Measurements from ENCODE around the gene HSPA9. TPM values are rescaled to one million over a fixed set of nuclear protein-coding genes. Genes with fewer than 3 reads are reported as not detected.

HSPA9 gene
- total and polyA plus RNA-seq, 10 of the 15 experiments (the other 5 are each of a cell fraction or from before 2014, with no cell fraction given), result 145 to 455 (median 343) TPM

DNA sequence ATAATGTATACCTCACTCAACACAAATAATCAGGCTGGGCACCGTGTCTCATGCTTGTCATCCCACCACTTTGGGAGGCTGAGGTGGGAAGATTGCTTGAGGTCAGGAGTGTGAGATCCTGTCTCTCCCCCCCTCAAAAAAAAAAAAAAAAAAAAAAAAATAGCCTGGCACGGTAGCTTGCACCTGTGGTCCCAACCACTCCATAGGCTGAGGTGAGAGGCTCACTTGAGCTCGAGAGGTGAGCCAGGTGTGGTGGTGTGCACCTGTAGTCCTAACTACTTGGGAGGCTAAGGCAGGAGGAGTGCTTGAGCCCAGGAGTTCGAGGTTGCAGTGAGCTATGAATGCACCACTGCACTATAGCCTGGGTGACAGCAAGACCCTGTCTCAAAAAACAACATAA, 22.5 kb downstream of the HSPA9 start:
- no peak for DNase-seq (ENCODE audit: low read depth, low spot score)
- ChIA-PET CTCF (interaction anchor here (0.9 kb wide), 1 partner anchor 9 kb away, joined by 4 read pairs; no protein-coding TSS in a partner anchor), POLR2A (interaction anchor here (0.6 kb wide), 2 partner anchors 772 to 787 kb away, joined by 3 to 4 read pairs; no protein-coding TSS in a partner anchor), SMC1A (ENCODE audit: uncharacterized antibody, unreplicated experiment) (no interaction called here), RAD21 (ENCODE audit: unreplicated experiment) (interaction anchor here (0.6 kb wide), 1 partner anchor 60 kb away, joined by 3 read pairs; no protein-coding TSS in a partner anchor)
- no peak for ATAC-seq
- no peak overlapping the region for H3K4me2 ChIP-seq (ENCODE audit: control insufficient read depth, insufficient read depth)
- no peak overlapping the region for H3K27ac ChIP-seq (ENCODE audit: control insufficient read depth, insufficient read depth)
- H3K4me1 ChIP-seq (ENCODE audit: control insufficient read depth, insufficient read depth, low read length), result no peaks in the 10 kb centered on the region
- in situ Hi-C loops (cut with MboI) (no loop called here), intact Hi-C loops (cut with micrococcal nuclease; ENCODE audit: unreplicated experiment) (no loop called here)
- H3K9me3 ChIP-seq (replicated peaks; ENCODE audit: control insufficient read depth, insufficient read depth, low read length), result no peaks in the 10 kb centered on the region
- no peaks in the 10 kb centered on the region for H3K27me3 ChIP-seq (replicated peaks in 1 of 2; ENCODE audit: control insufficient read depth in 2 of 2, insufficient read depth in 2 of 2, low read length in 1 of 2)
- BruUV-seq (replicated peaks), result no TSS peak
- peaks cover 6 to 27% of the 10 kb centered on the region in 2 experiments for H3K36me3 ChIP-seq (ENCODE audit: control insufficient read depth in 2 of 2, insufficient read depth in 2 of 2, low read length in 1 of 2)
- TF ChIP-seq HDAC2 (IDR thresholded peaks at IDR 0.05), result no peak
- TF ChIP-seq POLR2A (IDR thresholded peaks at IDR 0.05; ENCODE audit: low read depth, low read length), result 0 out of 2 replicates have a peak, but pooled peaks have one; percentile 25
- WGBS (ENCODE audit: insufficient coverage, insufficient replicate concordance, low lambda C conversion rate, missing lambda C conversion rate), result 84% methylated on average over 4 of the region's 4 CpGs
- no peak overlapping the region for H3K4me3 ChIP-seq
- peaks cover 7% of the 10 kb centered on the region for H3K79me2 ChIP-seq (ENCODE audit: control insufficient read depth, insufficient read depth, low read length)
- peak; percentile 35 for FAIRE-seq
- no peak overlapping the region for H2AFZ ChIP-seq (ENCODE audit: control insufficient read depth, low read depth, low read length)
- no peaks in the 10 kb centered on the region for H4K20me1 ChIP-seq (ENCODE audit: control insufficient read depth, insufficient read depth)
- H3K9ac ChIP-seq (ENCODE audit: control insufficient read depth, insufficient read depth, low read length), result no peak overlapping the region

DNA sequence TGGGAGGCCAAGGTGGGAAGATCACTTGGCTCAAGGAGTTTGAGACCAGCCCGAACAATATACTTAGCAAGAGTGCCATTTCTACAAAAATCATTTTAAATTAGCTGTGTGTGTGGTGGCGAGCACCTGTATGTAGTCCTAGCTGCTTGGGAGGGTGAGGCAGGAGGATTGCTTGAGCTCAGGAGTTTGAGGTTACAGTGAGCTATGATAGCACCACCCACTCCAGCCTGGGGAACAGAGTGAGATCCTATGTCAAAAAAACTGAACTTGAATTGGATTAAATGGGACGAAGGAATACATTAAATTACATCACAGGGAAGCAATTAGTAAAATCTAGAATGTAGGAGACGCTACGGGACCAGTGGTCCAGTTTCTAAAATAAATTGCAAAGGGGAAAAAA, 25.8 kb downstream of the HSPA9 start:
- SMC1A ChIA-PET (ENCODE audit: uncharacterized antibody, unreplicated experiment), result interaction anchor here (1.1 kb wide), 1 partner anchor 17 kb away, joined by 3 read pairs; no protein-coding TSS in a partner anchor
- WGBS (ENCODE audit: insufficient coverage, insufficient replicate concordance, low lambda C conversion rate, missing lambda C conversion rate), result 97% methylated on average over 5 of the region's 5 CpGs
- no peaks in the 10 kb centered on the region for H4K20me1 ChIP-seq (ENCODE audit: control insufficient read depth, insufficient read depth)
- no peak overlapping the region for H3K9ac ChIP-seq (ENCODE audit: control insufficient read depth, insufficient read depth, low read length)
- in situ Hi-C loops (cut with MboI), result no loop called here
- H3K4me3 ChIP-seq, result no peak overlapping the region
- H2AFZ ChIP-seq (ENCODE audit: control insufficient read depth, low read depth, low read length), result no peak overlapping the region
- H3K9me3 ChIP-seq (replicated peaks; ENCODE audit: control insufficient read depth, insufficient read depth, low read length), result no peaks in the 10 kb centered on the region
- no peak overlapping the region for H3K4me2 ChIP-seq (ENCODE audit: control insufficient read depth, insufficient read depth)
- no peak for DNase-seq (ENCODE audit: low read depth, low spot score)
- intact Hi-C loops (cut with micrococcal nuclease; ENCODE audit: unreplicated experiment), result no loop called here
- peaks cover 37% of the 10 kb centered on the region for H3K79me2 ChIP-seq (ENCODE audit: control insufficient read depth, insufficient read depth, low read length)
- no peak for FAIRE-seq
- CTCF ChIA-PET, result interaction anchor here (0.9 to 2.0 kb wide), 8 partner anchors 14 to 369 kb away, joined by 3 to 15 read pairs (median 4); no protein-coding TSS in a partner anchor
- H3K36me3 ChIP-seq (ENCODE audit: control insufficient read depth in 2 of 2, insufficient read depth in 2 of 2, low read length in 1 of 2), result peaks cover 0 to 6% of the 10 kb centered on the region in 2 experiments; a peak in 3 of 4 replicates
- no peak overlapping the region for H3K27ac ChIP-seq (ENCODE audit: control insufficient read depth, insufficient read depth)
- no peaks in the 10 kb centered on the region for H3K27me3 ChIP-seq (replicated peaks in 1 of 2; ENCODE audit: control insufficient read depth in 2 of 2, insufficient read depth in 2 of 2, low read length in 1 of 2)
- RAD21 ChIA-PET (ENCODE audit: unreplicated experiment), result no interaction called here
- POLR2A ChIA-PET, result interaction anchor here (0.6 kb wide), 1 partner anchor 52 kb away, joined by 4 read pairs; no protein-coding TSS in a partner anchor
- peaks cover 3% of the 10 kb centered on the region; the same call in 1 of the 2 replicates for H3K4me1 ChIP-seq (ENCODE audit: control insufficient read depth, insufficient read depth, low read length)
- no peak for ATAC-seq
- BruUV-seq (replicated peaks), result no TSS peak
- TF ChIP-seq TARDBP (IDR thresholded peaks at IDR 0.05; ENCODE audit: borderline replicate concordance) (no peak), DPF2 (IDR thresholded peaks at IDR 0.05) (no peak), FOXK2 (IDR thresholded peaks at IDR 0.05) (no peak), NBN (IDR thresholded peaks at IDR 0.05) (no peak), EGR1 (IDR thresholded peaks at IDR 0.05; ENCODE audit: borderline replicate concordance in 1 of 2, low read depth in 2 of 2, low read length in 2 of 2) (no peak)
- TF ChIP-seq, protein P1, sequence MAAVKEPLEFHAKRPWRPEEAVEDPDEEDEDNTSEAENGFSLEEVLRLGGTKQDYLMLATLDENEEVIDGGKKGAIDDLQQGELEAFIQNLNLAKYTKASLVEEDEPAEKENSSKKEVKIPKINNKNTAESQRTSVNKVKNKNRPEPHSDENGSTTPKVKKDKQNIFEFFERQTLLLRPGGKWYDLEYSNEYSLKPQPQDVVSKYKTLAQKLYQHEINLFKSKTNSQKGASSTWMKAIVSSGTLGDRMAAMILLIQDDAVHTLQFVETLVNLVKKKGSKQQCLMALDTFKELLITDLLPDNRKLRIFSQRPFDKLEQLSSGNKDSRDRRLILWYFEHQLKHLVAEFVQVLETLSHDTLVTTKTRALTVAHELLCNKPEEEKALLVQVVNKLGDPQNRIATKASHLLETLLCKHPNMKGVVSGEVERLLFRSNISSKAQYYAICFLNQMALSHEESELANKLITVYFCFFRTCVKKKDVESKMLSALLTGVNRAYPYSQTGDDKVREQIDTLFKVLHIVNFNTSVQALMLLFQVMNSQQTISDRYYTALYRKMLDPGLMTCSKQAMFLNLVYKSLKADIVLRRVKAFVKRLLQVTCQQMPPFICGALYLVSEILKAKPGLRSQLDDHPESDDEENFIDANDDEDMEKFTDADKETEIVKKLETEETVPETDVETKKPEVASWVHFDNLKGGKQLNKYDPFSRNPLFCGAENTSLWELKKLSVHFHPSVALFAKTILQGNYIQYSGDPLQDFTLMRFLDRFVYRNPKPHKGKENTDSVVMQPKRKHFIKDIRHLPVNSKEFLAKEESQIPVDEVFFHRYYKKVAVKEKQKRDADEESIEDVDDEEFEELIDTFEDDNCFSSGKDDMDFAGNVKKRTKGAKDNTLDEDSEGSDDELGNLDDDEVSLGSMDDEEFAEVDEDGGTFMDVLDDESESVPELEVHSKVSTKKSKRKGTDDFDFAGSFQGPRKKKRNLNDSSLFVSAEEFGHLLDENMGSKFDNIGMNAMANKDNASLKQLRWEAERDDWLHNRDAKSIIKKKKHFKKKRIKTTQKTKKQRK (IDR thresholded peaks at IDR 0.05; ENCODE audit: low read depth, low read length), result no peak
- TF ChIP-seq, protein P2, sequence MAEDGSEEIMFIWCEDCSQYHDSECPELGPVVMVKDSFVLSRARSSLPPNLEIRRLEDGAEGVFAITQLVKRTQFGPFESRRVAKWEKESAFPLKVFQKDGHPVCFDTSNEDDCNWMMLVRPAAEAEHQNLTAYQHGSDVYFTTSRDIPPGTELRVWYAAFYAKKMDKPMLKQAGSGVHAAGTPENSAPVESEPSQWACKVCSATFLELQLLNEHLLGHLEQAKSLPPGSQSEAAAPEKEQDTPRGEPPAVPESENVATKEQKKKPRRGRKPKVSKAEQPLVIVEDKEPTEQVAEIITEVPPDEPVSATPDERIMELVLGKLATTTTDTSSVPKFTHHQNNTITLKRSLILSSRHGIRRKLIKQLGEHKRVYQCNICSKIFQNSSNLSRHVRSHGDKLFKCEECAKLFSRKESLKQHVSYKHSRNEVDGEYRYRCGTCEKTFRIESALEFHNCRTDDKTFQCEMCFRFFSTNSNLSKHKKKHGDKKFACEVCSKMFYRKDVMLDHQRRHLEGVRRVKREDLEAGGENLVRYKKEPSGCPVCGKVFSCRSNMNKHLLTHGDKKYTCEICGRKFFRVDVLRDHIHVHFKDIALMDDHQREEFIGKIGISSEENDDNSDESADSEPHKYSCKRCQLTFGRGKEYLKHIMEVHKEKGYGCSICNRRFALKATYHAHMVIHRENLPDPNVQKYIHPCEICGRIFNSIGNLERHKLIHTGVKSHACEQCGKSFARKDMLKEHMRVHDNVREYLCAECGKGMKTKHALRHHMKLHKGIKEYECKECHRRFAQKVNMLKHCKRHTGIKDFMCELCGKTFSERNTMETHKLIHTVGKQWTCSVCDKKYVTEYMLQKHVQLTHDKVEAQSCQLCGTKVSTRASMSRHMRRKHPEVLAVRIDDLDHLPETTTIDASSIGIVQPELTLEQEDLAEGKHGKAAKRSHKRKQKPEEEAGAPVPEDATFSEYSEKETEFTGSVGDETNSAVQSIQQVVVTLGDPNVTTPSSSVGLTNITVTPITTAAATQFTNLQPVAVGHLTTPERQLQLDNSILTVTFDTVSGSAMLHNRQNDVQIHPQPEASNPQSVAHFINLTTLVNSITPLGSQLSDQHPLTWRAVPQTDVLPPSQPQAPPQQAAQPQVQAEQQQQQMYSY (CRISPR knock-in tag; IDR thresholded peaks at IDR 0.05), result no peak
